ENCODE data around the gene TMC8.
A peak's percentile ranks its signal among the peaks of the same experiment; 100 is the strongest.

Gene TMC8

DNA sequence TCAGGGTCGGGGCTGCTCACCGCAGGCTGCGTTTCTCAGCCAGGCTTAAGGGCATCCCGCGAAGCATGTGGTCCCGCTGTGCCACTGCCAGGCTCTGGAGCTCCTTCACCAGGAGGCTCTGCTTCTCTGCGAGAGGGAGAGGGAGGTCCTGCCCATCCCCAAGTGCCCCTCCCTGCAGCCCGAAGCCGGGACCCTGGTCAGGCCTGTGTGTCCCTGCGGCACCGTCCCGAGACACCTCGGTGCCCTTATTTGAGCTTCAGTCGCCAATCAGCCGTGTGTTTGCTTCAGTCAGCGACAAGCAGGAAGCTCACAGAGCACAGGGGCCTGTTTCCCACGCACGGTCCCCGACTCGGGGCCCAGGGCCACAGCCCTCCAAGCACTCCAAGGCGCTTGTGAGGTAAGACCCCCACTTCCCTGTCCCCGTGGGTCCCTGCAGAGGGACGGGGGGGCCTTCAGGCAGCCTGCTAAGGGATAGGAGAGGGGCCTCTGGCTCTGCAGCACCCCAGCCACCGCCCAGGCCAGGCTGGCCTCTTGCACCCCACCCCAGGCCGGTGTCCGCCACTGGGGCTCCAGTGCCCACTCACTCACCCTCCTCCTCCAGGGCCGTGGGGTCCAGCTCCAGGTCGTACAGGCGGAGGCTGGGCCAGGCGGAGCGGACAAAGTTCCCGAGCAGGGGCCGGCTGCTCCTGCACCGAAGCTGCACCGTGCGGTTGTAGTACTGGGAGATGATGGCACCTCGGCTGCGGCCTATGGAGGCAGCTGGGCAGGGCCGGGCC is 5.2 kb upstream of the TMC8 start:
- no peak for DNase-seq

DNA sequence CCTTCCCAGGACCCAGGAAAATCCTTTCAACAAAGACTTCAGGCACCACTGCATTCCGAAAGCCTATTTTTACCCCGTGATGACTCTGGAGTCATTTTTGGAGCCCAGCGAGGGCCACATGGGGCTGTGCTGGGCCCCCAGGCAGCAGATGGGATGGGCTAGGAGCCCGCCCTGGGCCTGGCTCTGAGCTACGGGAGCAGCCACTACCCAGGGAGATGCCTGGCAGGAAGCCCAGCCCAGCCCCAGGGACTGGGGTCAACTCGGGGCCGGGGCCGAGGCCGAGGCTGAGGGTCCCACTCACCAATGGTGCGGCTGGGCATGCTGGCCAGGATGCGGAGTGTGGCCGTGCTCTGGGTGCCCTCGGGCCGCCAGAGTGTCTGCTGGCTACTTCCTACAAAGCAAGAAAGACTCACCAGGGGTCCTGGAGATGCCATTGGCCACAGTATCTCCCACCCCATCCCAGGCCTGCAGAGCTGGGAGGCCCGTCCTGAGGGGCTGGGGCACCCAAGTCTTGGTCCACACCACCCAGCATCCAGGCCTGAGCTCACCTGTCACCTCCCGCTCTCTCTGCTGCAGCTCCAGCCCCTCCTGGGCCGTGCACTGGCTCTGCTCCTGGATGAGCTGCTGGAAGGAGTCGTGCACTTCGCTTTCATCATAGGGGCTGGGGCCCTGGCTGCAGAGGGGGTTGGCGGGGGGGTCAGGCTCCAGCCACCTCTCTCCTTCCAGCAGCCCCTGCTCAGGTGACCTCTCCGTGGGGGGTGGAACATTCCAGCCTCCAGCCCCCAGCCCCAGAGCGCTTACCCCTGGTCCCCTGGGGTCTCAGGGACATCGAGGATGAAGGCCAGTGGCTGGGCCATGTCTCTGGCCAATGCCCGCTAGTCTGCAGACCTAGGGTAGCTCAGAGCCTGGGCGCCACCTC is 4.3 kb upstream of the TMC8 start:
- no peak for DNase-seq

DNA sequence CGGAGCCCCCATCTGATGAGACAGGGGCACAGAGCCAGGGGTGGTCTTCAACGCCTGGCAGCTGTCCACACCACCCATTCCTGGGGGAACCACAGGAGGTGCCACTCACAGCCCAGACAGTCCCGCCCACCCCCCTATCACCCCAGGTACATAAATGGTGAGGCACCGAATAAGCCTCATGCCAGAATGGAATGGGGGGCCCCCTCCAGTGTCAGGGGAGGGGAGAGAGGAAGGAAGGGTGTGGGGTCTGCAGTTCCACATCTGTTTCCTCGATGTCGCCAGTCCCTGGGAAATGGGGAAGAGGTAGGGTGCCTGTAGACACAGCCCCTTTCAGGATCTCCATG is 3.7 kb upstream of the TMC8 start:
- no peak for DNase-seq

DNA sequence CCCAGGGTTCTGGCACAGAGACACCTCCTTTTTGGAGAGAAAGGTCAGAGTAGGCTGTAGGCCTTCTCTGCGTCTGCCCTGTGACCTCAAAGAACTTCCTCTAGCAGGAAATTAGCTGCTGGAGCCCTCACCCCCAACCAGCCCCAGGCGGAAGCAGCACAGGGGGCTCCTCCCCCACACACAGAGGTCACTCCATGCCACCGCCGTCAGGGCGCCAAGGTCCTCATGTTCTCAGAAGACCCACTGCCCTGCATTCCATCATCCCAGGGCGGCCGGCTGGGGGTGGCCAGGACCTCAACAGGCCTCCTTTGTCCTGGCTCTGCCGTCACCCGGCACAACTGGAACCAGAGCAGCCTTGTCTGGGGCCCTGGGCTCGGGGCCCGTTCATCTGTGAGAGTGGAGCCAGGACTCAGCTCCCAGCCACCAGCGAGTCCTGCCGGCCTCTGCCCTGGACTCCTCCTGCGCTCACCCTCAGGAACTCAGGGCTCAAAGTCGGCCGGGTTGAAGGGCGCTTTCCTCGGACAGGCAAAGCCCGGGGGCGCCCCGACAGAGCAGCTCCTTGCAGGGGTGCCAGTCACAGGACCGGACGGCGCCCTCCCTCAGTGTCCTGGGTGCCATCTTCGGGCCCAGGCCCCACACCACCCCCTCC is 3.2 kb upstream of the TMC8 start:
- no peak for DNase-seq

DNA sequence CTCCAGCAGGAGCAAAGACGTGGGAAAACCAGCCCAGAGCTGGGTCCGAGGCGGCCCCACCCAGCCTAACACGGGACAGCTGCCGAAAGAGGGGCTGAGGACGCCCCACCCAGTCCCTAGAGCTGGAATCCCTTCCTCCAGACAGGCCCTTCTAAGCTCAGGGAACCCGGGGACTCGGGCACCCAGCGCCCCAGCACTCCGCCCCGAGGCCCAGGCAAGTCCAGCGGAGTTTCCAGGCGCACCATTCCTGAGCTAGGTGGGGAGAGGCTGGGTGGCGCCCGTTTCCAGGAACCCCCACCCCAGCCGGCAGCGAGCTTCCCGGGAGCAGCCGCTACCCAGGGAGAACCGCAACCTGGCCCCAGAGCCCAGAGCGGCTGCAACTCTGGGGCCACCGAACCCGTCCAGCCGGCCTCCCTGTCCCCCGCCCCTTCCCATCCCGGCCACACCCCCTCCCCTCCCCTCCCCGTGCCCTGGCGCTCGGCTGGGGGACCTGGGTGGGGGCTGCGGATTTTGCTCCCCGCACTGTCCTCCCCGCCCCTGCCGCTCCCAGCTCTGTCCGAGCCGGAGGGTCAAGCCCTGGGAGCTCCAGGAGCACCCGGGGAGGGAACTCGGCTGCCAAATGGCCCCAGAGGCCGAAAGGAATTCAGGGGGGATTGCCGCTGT is 2.6 kb upstream of the TMC8 start:
- DNase-seq = no peak

DNA sequence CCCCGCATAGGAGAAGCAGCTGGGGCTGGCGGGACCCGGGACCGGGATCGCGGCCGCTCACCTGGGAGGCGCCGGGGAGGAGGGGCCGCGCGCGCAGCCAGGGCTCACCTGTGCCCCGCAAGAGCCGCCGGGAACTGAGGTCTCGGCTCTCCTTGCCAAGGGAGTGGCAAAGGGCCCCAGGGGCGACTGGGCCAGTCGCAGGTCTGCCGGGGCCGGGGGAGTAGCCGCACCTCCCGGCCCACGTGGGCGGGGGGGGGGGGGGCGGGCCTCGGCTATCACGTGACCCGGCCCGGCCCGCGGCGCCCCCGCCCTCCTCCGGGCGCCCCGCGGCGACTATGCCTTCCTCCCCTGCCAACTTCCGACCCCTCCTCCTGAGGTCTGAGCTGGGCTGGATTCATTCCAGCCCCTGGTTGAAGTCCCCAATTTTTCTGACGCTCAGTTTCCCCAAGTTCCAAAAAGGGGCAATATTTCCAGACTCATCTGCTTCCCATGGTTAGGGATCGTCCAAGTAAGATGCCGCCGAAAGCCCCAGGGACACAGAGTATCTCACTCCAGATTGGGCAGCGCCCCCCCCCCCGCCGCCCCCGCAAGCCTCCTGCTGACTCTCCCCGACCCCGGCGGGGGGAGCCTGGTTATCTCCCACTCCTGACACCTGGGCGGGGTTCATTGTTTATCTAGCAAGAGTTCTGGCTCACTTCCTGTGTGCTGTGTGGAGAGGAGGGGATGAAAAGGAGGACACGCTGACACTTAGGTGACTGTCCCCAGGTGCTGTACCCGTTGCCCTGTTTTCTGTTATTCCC is 1.8 kb upstream of the TMC8 start, which contains the start of gene TMC6:
Gene TMC6 (minus strand): TSS at position 205 of the 800 bp plus-strand sequence. CDS start 1,923 bp downstream, outside the sequence.
- DNase-seq = peak; percentile 62

DNA sequence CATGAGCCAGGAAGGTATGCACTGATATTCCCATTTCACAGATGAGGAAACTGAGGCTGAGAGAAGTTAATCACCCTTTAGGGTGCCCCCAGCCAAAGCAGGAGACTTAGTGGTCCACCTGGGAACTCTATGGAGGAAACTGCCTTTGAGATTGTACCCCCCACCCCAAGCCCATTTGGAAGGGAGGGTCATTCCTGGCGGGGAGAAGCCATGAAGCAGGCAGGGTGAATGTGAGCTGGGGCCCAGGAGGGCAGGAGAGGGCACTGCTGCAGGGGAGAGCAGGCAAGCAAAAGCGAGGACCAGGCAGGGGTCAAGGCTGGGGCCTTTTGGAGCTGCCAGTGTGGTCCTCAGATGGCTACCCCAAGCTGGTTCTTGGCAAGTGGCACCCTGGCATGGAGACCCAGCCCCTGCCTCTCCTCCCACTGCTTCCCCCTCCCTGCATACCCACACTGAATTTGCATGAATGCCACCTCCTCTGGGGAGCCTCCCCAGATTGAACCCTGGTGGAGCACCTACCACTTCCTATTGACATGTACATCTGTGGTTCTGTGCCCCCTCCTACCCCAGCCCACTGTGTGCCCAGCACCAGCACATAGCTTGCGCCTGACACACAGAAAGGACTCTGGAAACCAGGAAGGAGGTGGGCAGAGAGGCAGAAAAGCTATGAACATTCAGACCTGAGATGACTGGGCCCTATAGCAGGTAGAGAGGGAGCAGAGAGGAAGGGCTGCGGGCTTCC is 1.1 kb upstream of the TMC8 start:
- DNase-seq = no peak

DNA sequence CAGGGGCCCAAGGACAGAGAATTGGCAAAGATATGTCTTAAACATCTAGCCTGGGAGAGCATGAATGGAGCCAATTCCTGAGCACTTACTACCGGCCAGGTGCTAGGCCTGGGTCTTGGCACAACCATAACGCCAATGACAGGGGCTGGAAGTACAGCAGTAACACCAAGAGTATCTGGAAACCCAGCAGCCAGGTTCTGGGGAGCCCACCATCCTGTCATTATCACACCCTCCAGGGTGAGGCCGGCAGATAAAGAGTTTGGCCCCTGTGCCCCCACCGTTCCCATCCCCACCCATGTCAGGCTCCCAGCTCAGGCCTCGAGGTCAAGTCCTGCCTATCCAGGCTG is 508 bp upstream of the TMC8 start:
- DNase-seq = no peak

DNA sequence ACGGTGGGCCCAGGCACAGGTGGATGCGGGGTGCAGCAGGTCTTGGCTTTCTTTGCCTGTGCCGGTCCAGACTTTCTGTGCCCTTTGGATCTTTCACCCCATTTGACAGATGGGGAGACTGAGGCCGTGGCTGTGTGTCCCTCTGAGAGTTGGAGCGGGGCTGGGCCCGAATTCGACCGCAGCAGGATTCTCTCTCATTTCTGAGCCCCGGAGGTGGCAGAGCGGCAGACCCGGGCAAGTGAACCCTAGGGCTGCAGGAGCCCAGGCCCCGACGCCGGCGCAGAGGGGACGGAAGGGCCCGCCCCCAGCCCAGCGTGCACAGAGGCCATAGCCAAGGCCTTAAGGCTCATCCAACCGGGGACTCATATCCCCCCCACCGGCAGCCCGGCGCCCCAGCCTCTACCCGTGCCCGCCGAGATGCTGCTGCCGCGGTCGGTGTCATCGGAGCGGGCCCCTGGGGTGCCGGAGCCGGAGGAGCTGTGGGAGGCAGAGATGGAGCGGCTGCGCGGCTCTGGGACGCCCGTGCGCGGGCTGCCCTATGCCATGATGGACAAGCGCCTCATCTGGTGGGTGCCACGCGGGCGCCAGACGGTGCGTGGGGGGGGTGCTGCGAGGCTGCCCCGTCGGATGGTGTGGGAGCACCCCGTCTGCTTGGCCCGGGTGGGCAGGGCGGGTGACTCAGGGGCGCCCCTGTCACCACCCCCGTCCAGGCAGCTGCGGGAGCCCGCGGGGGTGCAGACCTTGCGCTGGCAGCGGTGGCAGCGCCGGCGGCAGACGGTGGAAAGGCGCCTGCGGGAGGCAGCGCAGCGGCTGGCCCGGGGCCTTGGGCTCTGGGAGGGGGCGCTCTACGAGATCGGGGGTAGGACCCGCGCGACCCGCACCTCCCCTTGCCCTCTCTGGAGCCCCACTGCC is 857 bp downstream of the TMC8 start:
- peak; percentile 66 for DNase-seq

DNA sequence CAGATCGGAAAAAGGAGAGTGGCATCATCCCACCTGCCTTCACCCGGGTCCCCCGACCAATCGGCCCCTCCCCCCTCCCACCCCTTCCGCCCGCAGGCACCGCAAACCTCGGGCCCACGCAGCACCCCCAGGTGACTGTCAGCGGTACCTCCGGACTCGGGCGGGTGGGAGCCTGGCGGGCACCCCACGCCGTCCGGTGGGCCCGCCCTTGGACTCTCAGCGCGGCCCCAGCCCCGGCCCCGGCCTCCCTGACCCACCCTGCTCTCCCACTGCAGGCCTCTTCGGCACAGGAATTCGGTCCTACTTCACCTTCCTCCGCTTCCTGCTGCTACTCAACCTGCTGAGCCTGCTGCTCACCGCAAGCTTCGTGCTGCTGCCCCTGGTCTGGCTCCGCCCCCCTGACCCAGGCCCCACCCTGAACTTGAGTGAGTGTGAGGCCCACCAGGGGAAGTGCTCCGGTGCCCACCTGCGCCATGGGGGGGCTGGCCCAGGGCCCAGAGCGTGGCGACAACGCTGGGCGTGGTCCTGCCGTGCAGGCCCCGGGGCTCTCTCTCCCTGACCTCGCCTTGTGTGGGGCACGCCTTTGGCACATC is 1.6 kb downstream of the TMC8 start:
- peak; percentile 69 for DNase-seq

DNA sequence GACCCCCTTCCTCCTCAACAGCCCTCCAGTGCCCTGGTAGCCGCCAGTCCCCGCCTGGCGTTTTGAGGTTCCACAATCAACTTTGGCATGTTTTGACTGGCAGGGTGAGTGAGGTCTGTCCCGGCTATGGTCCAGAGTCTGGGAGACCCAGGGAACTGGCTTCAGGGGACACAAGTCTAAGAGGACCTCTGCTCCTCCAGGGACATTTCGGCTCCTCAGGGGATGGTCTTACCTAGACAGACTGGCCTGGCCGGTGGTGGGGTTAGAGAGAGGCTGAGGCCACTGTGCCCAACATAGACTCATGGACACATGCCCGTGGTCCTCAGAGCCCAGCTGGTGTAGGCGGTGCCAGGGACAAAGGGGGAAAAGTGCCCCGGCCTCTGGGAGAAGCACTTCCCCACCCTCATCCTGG is 2.2 kb downstream of the TMC8 start:
- no peak for DNase-seq

DNA sequence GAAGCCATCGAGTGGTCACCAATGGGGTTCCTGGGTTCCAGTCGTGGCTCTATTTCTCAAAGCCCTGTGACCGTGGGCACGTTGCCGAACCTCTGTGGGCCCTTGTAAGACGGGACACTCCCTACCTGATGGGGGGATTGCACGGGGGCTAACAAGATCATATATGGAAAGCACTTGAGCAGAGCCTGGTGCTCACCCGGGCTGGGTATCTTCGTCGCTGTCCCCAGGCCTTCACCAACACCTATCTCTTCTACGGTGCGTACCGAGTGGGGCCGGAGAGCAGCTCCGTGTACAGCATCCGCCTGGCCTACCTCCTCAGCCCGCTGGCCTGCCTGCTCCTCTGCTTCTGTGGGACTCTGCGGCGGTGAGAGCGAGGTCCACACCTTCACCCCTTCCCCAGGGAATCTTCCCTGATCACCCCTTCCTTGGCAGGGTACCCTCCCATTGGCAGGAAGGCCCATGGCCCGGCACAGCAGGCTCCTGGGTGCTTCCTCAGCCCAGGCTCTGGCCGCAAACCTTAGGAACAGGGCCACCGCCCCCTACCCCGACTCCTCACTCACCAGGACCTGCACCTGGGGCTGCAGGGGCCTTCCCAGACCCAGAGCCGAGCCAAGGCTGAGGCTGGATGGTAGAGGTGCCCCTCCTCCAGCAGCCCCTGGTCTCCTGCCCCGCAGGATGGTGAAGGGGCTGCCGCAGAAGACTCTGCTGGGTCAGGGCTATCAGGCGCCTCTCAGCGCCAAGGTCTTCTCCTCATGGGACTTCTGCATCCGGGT is 2.8 kb downstream of the TMC8 start:
- no peak for DNase-seq

DNA sequence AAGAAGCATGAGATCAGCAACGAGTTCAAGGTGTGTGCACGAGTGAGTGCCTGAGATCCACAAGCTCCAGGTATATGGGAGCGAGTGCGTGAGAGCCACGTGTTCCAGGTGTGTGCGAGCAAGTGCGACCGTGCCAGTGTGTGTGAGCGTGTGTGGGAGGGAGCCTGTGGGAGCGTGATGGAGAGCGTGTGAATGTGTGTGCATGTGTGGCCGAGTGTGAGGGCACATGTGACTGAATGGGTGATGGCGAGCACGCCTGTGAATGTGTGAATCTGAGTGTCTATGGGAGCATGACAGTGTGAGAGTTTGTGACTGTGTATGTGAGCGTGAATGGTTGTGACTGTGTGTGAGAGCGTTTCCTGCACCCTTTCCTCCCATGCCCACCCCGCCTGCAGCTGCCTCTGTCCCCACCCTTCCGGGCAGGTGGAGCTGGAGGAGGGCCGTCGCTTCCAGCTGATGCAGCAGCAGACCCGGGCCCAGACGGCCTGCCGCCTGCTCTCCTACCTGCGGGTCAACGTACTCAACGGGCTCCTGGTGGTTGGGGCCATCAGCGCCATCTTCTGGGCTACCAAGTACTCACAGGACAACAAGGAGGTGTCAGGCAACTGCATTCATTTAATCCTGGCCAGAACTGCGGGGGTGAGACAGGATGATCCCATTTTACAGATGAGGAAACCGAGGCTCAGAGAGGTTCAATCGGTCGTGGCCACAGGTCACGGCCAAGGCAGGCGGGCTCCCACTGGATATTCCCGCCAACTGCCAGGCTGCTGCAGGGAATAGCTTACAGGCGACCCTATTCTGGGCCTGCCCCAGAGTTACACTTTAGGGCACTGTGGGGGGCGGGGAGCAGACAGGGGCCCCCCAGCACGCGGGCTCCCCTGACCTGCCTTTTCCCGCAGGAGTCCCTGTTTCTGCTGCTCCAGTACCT is 3.7 kb downstream of the TMC8 start:
- DNase-seq = peak; percentile 72

DNA sequence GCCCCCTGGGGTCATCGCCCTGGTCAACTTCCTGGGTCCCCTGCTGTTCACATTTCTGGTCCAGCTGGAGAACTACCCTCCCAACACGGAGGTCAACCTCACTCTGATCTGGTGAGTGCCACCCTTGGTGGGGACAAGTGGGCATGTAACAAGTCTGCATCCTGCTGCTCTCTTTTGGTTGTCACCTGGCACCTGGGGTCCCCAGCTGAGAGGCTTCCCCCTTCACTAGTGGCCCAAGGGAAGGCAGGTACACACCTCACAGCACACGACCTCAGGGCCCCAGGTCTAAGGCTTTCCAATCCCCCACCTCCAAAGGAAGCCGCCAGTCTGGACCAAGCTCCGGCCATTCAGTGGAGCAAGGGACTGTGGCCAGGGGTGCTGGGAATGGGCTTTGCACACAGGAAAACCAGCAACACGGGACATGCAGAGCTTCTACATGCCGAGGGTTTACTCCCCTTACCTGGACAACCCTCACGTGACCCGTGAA is 4.4 kb downstream of the TMC8 start:
- DNase-seq = no peak

DNA sequence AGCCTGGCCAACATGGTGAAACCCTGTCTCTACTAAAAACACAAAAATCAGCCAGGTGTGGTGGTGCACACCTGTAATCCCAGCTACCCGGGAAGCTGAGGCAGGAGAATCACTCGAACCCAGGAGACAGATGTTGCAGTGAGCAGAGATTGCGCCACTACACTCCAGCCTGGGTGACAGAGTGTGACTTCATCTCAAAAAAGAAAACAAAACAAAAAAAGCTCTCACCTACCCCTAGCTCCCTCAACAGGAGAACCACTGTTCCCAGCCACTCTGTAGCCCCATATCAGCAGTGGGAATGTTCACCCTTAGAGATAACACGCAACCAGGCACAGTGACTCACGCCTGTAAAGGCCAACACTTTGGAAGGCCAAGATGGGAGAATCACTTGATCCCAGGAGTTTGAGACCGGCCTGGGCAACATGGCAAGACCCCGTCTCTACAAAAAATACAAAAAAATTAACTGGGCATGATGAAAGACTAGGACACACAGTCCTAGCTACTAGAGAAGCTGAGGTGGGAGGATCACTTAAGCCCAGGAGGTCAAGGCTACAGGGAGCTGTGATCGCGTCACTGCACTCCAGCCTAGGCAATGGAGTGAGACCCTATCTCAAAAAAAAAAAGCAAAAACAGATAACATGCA is 5.4 kb downstream of the TMC8 start:
- DNase-seq = no peak

DNA sequence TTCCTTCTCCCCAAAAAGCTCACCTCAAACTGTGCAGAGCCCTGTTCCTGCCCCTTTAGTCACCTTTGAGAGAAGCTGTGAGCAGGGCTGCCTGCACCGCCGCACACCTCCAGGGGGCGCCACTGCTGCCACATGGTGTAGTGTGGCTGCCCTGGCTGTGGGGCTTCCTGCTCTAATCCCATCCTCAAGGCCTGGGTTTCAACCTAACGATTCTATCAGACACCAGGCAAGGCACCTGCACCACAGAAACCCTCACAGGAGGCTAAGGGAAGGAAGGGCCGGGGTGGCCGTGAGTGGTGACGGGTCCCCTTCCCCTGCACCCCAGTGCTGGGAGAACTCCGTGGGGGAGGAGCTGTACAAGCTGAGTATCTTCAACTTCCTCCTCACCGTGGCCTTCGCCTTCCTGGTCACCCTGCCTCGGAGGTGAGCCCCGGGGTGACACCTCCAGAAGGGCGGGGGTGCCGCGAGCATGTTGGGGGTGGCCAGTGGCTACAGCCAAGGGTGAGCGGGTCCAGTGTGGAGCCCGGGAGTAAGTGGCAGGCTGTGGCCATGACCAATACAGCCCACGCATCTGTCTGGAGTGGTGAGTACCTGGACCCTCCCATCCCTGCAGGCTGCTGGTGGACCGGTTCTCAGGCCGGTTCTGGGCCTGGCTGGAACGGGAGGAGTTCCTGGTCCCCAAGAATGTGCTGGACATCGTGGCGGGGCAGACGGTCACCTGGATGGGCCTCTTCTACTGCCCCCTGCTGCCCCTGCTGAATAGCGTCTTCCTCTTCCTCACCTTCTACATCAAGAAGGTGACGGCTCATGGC is 7.0 kb downstream of the TMC8 start:
- DNase-seq = no peak

Data from activated naive CD4-positive, alpha-beta T cell treated with anti-CD3 and anti-CD28 coated beads, Interleukin-2, amount 50 U/mL, for 16 hours (primary cell).